Ovary (tissue), 3 donors: Measurements from ENCODE around the gene EWSR1.

Experiments
- EP300 ChIP-seq: sonication (generic); formaldehyde crosslinking; IDR thresholded peaks from one replicate; pipeline ENCODE4 v1.6.1; 2017; ENCODE audit warnings: antibody characterized with exemption
- TF ChIP-seq, protein P1 (sequence below), 3 donors: fragments of 450-650 bp in 2 of 3; fragments of 200-600 bp in 1 of 3; IDR thresholded peaks; one replicate each; pipeline versions ENCODE4 v1.5.1 to v1.8.0; 2016 to 2022; ENCODE audit warnings: antibody characterized with exemption in 3 of 3, mild to moderate bottlenecking in 1 of 3
- donor health status: DM: no; HTN: no; CAD: no.

DNA sequence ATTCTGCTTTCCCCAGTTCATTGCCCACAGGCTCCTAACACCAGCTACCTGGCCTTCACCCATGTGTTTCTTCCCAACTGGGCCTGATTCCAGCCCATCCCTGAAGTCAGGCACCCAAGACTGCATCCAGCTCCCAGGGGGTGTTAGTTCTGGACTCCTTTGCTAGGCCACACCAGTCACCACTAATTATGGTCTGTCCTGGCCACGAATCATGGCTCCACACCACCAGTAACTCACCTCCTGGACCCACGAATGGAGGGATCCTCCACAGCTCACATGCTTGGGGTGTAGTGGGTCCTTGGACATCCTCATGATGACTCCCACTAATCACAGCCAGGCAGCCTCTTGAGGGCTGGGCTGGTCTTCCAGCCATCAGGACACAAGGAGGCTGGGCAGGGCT lies 51.0 kb downstream of the EWSR1 start:
- TF ChIP-seq, protein P1, sequence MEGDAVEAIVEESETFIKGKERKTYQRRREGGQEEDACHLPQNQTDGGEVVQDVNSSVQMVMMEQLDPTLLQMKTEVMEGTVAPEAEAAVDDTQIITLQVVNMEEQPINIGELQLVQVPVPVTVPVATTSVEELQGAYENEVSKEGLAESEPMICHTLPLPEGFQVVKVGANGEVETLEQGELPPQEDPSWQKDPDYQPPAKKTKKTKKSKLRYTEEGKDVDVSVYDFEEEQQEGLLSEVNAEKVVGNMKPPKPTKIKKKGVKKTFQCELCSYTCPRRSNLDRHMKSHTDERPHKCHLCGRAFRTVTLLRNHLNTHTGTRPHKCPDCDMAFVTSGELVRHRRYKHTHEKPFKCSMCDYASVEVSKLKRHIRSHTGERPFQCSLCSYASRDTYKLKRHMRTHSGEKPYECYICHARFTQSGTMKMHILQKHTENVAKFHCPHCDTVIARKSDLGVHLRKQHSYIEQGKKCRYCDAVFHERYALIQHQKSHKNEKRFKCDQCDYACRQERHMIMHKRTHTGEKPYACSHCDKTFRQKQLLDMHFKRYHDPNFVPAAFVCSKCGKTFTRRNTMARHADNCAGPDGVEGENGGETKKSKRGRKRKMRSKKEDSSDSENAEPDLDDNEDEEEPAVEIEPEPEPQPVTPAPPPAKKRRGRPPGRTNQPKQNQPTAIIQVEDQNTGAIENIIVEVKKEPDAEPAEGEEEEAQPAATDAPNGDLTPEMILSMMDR (IDR thresholded peaks at IDR 0.05): no peak
- no peak for TF ChIP-seq EP300
